ENCODE measurements around the gene REEP1. TPM values are rescaled to one million over a fixed set of nuclear protein-coding genes. Genes with fewer than 3 reads are reported as not detected.

The REEP1 gene
- total RNA-seq, 1 experiment from 2014 or later: 0.31 TPM

DNA sequence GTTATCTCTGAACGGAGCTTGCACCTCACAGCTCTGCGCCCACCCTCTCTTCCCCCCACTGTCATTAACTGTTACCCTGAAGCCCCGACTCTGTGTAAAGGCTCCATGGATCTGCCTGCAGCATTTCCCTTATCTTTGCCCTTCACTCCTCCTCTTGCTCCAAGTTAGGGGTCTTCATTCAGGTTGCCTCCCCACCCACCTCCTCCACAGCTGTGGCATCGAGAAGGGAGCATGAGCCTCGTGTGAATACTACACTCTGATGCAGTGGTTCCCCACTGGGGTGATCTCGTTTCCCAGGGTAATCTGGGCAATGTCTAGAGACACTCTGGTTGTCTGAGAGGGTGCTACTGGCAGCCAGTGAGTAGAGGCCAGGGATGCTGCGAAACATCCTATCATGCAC, 51.4 kb downstream of the REEP1 start:
- no peak for DNase-seq
- Histone ChIP-seq H3K27ac (no peak overlapping the region), H3F3A (ENCODE audit: insufficient read depth, low read depth) (no peaks in the 10 kb centered on the region), H3K4me2 (no peak overlapping the region), H2AFZ (no peak overlapping the region), H3K9me2 (ENCODE audit: insufficient read depth) (no peaks in the 10 kb centered on the region), H3K4me3 (no peak overlapping the region), H3K36me3 (ENCODE audit: low read depth) (no peaks in the 10 kb centered on the region), H3K4me1 (replicated peaks; ENCODE audit: insufficient read depth) (no peaks in the 10 kb centered on the region; the same call in 1 of the 2 replicates), H3K79me2 (ENCODE audit: low read depth) (no peaks in the 10 kb centered on the region), H3K9me3 (ENCODE audit: insufficient read depth, low read depth) (no peaks in the 10 kb centered on the region), H3K27me3 (ENCODE audit: insufficient read depth, low read depth) (peaks cover 25% of the 10 kb centered on the region; the same call in 1 of the 2 replicates), H4K20me1 (ENCODE audit: insufficient read depth) (no peaks in the 10 kb centered on the region)
- intact Hi-C loops (cut with micrococcal nuclease; ENCODE audit: unreplicated experiment): no loop called here
- no TSS peak for BruUV-seq (replicated peaks)
- TF ChIP-seq EZH2 (IDR thresholded peaks at IDR 0.05; ENCODE audit: low read depth): no peak
- TF ChIP-seq, protein P1, sequence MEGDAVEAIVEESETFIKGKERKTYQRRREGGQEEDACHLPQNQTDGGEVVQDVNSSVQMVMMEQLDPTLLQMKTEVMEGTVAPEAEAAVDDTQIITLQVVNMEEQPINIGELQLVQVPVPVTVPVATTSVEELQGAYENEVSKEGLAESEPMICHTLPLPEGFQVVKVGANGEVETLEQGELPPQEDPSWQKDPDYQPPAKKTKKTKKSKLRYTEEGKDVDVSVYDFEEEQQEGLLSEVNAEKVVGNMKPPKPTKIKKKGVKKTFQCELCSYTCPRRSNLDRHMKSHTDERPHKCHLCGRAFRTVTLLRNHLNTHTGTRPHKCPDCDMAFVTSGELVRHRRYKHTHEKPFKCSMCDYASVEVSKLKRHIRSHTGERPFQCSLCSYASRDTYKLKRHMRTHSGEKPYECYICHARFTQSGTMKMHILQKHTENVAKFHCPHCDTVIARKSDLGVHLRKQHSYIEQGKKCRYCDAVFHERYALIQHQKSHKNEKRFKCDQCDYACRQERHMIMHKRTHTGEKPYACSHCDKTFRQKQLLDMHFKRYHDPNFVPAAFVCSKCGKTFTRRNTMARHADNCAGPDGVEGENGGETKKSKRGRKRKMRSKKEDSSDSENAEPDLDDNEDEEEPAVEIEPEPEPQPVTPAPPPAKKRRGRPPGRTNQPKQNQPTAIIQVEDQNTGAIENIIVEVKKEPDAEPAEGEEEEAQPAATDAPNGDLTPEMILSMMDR (conservative IDR thresholded peaks at IDR 0.05): no peak
- POLR2A ChIA-PET (ENCODE audit: unreplicated experiment): interaction anchor here (0.9 kb wide), 1 partner anchor 327 kb away, joined by 8 read pairs; no protein-coding TSS in a partner anchor
- CTCF ChIA-PET: no interaction called here

DNA sequence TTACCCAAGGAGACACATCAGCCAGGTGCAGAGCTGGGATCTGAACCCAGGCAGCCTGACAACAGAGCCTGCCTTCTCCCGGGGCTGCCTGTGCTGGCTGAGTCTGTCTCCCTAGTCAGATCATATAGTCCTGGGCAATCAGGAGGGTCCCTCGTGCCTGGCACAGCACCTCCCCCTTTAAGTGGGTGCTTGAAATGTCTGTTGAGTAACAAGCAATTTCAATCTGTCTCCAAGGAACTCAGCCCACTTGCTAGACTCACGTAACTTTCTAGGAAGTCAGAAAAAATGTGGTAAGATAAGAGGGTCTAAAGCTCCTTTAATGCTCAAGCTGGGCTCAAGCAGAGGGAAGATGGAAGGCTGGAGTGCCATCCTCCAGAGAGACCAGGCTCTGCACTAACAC, 51.9 kb downstream of the REEP1 start:
- no peaks in the 10 kb centered on the region for H3K9me3 ChIP-seq (ENCODE audit: insufficient read depth, low read depth)
- no TSS peak for BruUV-seq (replicated peaks)
- intact Hi-C loops (cut with micrococcal nuclease; ENCODE audit: unreplicated experiment): no loop called here
- H4K20me1 ChIP-seq (ENCODE audit: insufficient read depth): no peaks in the 10 kb centered on the region
- no peaks in the 10 kb centered on the region for H3K79me2 ChIP-seq (ENCODE audit: low read depth)
- no peak overlapping the region for H3K27ac ChIP-seq
- no peaks in the 10 kb centered on the region for H3K36me3 ChIP-seq (ENCODE audit: low read depth)
- H3K27me3 ChIP-seq (ENCODE audit: insufficient read depth, low read depth): peaks cover 28% of the 10 kb centered on the region; the same call in 1 of the 2 replicates
- H3F3A ChIP-seq (ENCODE audit: insufficient read depth, low read depth): no peaks in the 10 kb centered on the region
- ChIA-PET CTCF (interaction anchor here (0.6 kb wide), 1 partner anchor 87 kb away, joined by 3 read pairs; no protein-coding TSS in a partner anchor), POLR2A (ENCODE audit: unreplicated experiment) (interaction anchor here (0.9 kb wide), 1 partner anchor 327 kb away, joined by 8 read pairs; no protein-coding TSS in a partner anchor)
- no peak overlapping the region for H2AFZ ChIP-seq
- no peak overlapping the region for H3K4me3 ChIP-seq
- TF ChIP-seq EZH2 (IDR thresholded peaks at IDR 0.05; ENCODE audit: low read depth): no peak
- TF ChIP-seq, protein P1 (conservative IDR thresholded peaks at IDR 0.05): no peak
- H3K4me1 ChIP-seq (replicated peaks; ENCODE audit: insufficient read depth): no peaks in the 10 kb centered on the region
- no peak overlapping the region for H3K4me2 ChIP-seq
- no peak for DNase-seq
- H3K9me2 ChIP-seq (ENCODE audit: insufficient read depth): no peaks in the 10 kb centered on the region

DNA sequence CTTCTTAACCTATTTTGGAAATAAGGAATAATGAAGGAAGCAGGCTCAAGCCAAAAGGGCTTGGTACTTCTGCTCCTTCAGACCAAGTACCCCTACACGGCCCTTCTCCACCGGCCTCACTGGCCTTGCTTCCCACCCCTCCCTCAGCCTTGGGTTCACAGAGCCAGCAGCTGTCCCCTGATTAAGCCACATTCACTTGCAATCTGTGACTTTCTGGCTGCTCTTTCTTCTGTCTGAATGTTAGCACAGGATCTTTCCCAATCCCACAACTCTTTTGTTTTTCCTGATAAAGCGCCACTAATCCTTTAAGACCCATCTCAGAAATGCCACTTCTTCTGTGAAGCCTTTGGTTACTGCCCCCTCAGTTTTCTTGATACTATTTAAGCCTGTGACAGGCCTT, 52.4 kb downstream of the REEP1 start:
- POLR2A ChIA-PET (ENCODE audit: unreplicated experiment): no interaction called here
- no peaks in the 10 kb centered on the region for H3K79me2 ChIP-seq (ENCODE audit: low read depth)
- H2AFZ ChIP-seq: no peak overlapping the region
- DNase-seq: no peak
- no peaks in the 10 kb centered on the region for H3K36me3 ChIP-seq (ENCODE audit: low read depth)
- no peaks in the 10 kb centered on the region for H4K20me1 ChIP-seq (ENCODE audit: insufficient read depth)
- H3K27me3 ChIP-seq (ENCODE audit: insufficient read depth, low read depth): peaks cover 34% of the 10 kb centered on the region; the same call in 1 of the 2 replicates
- H3K4me1 ChIP-seq (replicated peaks; ENCODE audit: insufficient read depth): no peaks in the 10 kb centered on the region
- no peaks in the 10 kb centered on the region for H3K9me3 ChIP-seq (ENCODE audit: insufficient read depth, low read depth)
- no peaks in the 10 kb centered on the region for H3F3A ChIP-seq (ENCODE audit: insufficient read depth, low read depth)
- TF ChIP-seq, protein P1 (conservative IDR thresholded peaks at IDR 0.05): no peak
- TF ChIP-seq EZH2 (IDR thresholded peaks at IDR 0.05; ENCODE audit: low read depth): no peak
- H3K4me2 ChIP-seq: no peak overlapping the region
- intact Hi-C loops (cut with micrococcal nuclease; ENCODE audit: unreplicated experiment): no loop called here
- no peaks in the 10 kb centered on the region for H3K9me2 ChIP-seq (ENCODE audit: insufficient read depth)
- BruUV-seq (replicated peaks): no TSS peak
- CTCF ChIA-PET: interaction anchor here (0.6 kb wide), 1 partner anchor 88 kb away, joined by 3 read pairs; no protein-coding TSS in a partner anchor
- H3K4me3 ChIP-seq: no peak overlapping the region
- no peak overlapping the region for H3K27ac ChIP-seq

Measured in PC-9 (cell line).